SKM-1 treated with dmso at 0.1 percent for 144 hours (cell line): ENCODE results near the gene ZBTB47.

ENCODE experiments used
- DNase-seq: peaks from one replicate; lab custom pipeline; 2025; ENCODE audit not compliant: unreplicated experiment; lab: John Stamatoyannopoulos, UW

Gene ZBTB47

GRCh38 chr3:42711491-42712343, 58.2 kb downstream of the ZBTB47 start:
- no peak for DNase-seq

- no peak for DNase-seq
Observed at GRCh38 chr3:42712344-42712648, 58.8 kb downstream of the ZBTB47 start.

GRCh38 chr3:42712688-42713372, 59.3 kb downstream of the ZBTB47 start:
- DNase-seq: no peak

- DNase-seq: no peak
Observed at GRCh38 chr3:42713747-42714146, 60.2 kb downstream of the ZBTB47 start.

GRCh38 chr3:42714171-42714852, 60.8 kb downstream of the ZBTB47 start:
- DNase-seq: no peak
